DND-41 (cell line): ENCODE results near the gene FNBP1L.

Experiments
- ATAC-seq: fragments of 200-7000 bp; cut with Tn5 transposase; 3 replicates; pipeline ENCODE4 v1.9.1; 2021; ENCODE audit warnings: low read depth; ENCODE audit not compliant: insufficient read depth
- DNase-seq: peaks from one replicate; pipeline ENCODE4 v3.0.0-alpha.2; 2020
- H2AFZ ChIP-seq: 2 replicates; pipeline ENCODE4 v1.6.0; 2012; ENCODE audit warnings: low read depth, low read length
- H3K27ac ChIP-seq: 2 replicates; pipeline ENCODE4 v1.5.1; 2012; ENCODE audit warnings: low read length, inconsistent platforms
- H3K27me3 ChIP-seq: fragments of 200-600 bp; sonication (generic); 2 replicates; pipeline ENCODE4 v1.6.0; 2012; ENCODE audit warnings: low read length, mild to moderate bottlenecking, inconsistent platforms; ENCODE audit not compliant: insufficient read depth, poor library complexity
- H3K36me3 ChIP-seq: 2 replicates; pipeline ENCODE4 v1.5.1; 2012; ENCODE audit warnings: low read length, inconsistent platforms; ENCODE audit not compliant: insufficient read depth
- H3K4me1 ChIP-seq: 2 replicates; pipeline ENCODE4 v1.5.1; 2012; ENCODE audit warnings: mild to moderate bottlenecking, low read length; ENCODE audit not compliant: insufficient read depth
- H3K4me2 ChIP-seq: 2 replicates; pipeline ENCODE4 v1.6.0; 2012; ENCODE audit warnings: mild to moderate bottlenecking, moderate library complexity, low read length, inconsistent platforms; ENCODE audit not compliant: insufficient read depth
- H3K4me3 ChIP-seq, 2 experiments: fragments of 200-600 bp in 1 of 2; shearing (Covaris generic) in 1 of 2; 2 replicates each; pipeline ENCODE4 v1.5.1; 2012 to 2016; ENCODE audit warnings: inconsistent platforms in 2 of 2, low read length in 2 of 2, mild to moderate bottlenecking in 2 of 2, low read depth in 1 of 2, moderate library complexity in 1 of 2
- H3K79me2 ChIP-seq: 2 replicates; pipeline ENCODE4 v1.6.0; 2012; ENCODE audit warnings: low read length, inconsistent platforms; ENCODE audit not compliant: insufficient read depth
- H3K9ac ChIP-seq: 2 replicates; pipeline ENCODE4 v1.6.0; 2012; ENCODE audit warnings: low read depth, mild to moderate bottlenecking, inconsistent platforms, low read length, moderate library complexity
- H3K9me3 ChIP-seq: 2 replicates; pipeline ENCODE4 v1.5.1; 2012; ENCODE audit warnings: low read length, moderate library complexity, mild to moderate bottlenecking, inconsistent platforms; ENCODE audit not compliant: insufficient read depth, severe bottlenecking
- H4K20me1 ChIP-seq: 2 replicates; pipeline ENCODE4 v1.6.0; 2012; ENCODE audit warnings: low read length; ENCODE audit not compliant: insufficient read depth
- EZH2 ChIP-seq: IDR thresholded peaks from 3 replicates; pipeline ENCODE4 v1.6.1; 2012; ENCODE audit warnings: borderline replicate concordance, low read depth, mild to moderate bottlenecking, moderate library complexity, low read length, inconsistent platforms; ENCODE audit not compliant: severe bottlenecking
- TF ChIP-seq, protein P1 (sequence below): IDR thresholded peaks from 2 replicates; pipeline ENCODE4 v1.5.1; 2012; ENCODE audit warnings: borderline replicate concordance, low read length, moderate library complexity, mild to moderate bottlenecking; ENCODE audit not compliant: poor library complexity, severe bottlenecking; ENCODE audit errors: extremely low read depth

The FNBP1L gene

DNA sequence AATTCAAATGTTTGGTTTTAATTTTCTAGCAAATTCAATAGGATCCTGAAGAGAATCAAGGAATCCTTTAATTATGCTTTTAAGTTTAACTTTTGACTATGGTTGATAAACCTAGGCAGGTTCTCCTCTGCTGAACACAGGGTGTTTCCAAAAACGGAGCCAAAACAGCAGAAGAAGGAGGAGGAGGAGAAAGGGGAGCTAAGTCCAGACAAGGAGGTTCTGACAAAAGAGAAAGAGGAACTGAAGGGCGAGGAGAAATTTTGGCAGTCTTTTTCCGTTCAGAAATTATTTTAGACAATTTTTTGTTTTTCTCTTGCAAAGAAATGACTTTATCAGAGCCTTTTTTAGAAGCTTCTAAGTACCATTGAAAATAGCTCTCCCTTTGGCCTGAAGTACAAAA, 33.2 kb upstream of the FNBP1L start:
- H3K27me3 ChIP-seq, result no peaks in the 10 kb centered on the region
- no peak overlapping the region for H3K4me3 ChIP-seq
- no peaks in the 10 kb centered on the region for H4K20me1 ChIP-seq
- H3K9ac ChIP-seq, result no peak overlapping the region
- no peaks in the 10 kb centered on the region for H3K79me2 ChIP-seq
- no peak overlapping the region for H3K27ac ChIP-seq
- ATAC-seq, result no peak
- no peak for DNase-seq
- H3K36me3 ChIP-seq, result no peaks in the 10 kb centered on the region
- no peaks in the 10 kb centered on the region for H3K4me1 ChIP-seq
- no peak overlapping the region for H3K4me2 ChIP-seq
- H3K9me3 ChIP-seq, result no peaks in the 10 kb centered on the region
- TF ChIP-seq, protein P1, sequence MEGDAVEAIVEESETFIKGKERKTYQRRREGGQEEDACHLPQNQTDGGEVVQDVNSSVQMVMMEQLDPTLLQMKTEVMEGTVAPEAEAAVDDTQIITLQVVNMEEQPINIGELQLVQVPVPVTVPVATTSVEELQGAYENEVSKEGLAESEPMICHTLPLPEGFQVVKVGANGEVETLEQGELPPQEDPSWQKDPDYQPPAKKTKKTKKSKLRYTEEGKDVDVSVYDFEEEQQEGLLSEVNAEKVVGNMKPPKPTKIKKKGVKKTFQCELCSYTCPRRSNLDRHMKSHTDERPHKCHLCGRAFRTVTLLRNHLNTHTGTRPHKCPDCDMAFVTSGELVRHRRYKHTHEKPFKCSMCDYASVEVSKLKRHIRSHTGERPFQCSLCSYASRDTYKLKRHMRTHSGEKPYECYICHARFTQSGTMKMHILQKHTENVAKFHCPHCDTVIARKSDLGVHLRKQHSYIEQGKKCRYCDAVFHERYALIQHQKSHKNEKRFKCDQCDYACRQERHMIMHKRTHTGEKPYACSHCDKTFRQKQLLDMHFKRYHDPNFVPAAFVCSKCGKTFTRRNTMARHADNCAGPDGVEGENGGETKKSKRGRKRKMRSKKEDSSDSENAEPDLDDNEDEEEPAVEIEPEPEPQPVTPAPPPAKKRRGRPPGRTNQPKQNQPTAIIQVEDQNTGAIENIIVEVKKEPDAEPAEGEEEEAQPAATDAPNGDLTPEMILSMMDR, result no peak
- no peak for TF ChIP-seq EZH2
- no peak overlapping the region for H2AFZ ChIP-seq

DNA sequence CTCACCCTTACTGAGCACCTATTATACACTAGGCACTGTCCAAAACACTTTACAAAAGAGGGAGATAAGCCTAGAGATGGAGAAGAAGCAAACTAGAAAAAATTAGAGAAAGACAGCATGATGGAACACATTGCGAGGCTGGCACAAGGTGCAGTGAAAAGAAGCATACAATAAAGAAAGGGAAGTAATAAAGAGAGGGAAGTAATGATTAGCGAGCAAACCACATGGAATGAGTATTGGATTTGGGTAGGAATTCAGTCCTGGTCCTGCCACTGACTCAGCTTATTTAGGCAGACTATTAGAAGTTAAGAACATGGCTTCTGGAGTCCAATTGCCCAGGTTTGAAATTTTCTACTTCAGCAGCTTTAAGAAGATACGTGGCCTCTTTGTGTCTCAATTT, 32.6 kb upstream of the FNBP1L start:
- Histone ChIP-seq H4K20me1 (no peaks in the 10 kb centered on the region), H3K79me2 (no peaks in the 10 kb centered on the region), H3K27me3 (no peaks in the 10 kb centered on the region), H3K36me3 (no peaks in the 10 kb centered on the region), H3K9ac (no peak overlapping the region), H3K9me3 (no peaks in the 10 kb centered on the region), H2AFZ (no peak overlapping the region), H3K4me2 (no peak overlapping the region), H3K27ac (no peak overlapping the region), H3K4me3 (no peak overlapping the region), H3K4me1 (no peaks in the 10 kb centered on the region)
- no peak for ATAC-seq
- no peak for TF ChIP-seq EZH2
- TF ChIP-seq, protein P1, result no peak
- DNase-seq, result no peak

DNA sequence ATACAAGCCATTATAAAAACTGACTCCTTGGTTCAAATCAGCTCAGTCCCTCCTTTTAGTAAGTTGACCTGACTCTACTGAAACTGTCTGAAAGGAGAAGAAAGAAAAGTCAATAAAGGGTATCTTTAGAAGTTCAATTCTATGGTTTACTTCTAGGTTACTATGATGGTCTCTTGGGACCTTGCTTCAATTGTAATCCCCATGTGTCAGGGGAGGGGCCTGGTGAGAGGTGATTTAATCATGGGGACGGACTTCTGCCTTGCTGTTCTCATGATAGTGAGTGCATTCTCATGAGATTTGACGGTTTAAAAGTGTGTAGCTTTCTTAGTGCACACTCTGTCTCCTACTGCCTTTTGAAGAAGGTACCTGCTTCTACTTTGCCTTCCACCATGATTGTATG, 31.7 kb upstream of the FNBP1L start:
- no peak overlapping the region for H3K4me3 ChIP-seq
- H3K9me3 ChIP-seq, result no peaks in the 10 kb centered on the region
- no peaks in the 10 kb centered on the region for H3K27me3 ChIP-seq
- no peaks in the 10 kb centered on the region for H3K4me1 ChIP-seq
- H3K36me3 ChIP-seq, result no peaks in the 10 kb centered on the region
- no peaks in the 10 kb centered on the region for H4K20me1 ChIP-seq
- H3K4me2 ChIP-seq, result no peak overlapping the region
- DNase-seq, result no peak
- H3K79me2 ChIP-seq, result no peaks in the 10 kb centered on the region
- ATAC-seq, result no peak
- no peak overlapping the region for H2AFZ ChIP-seq
- no peak for TF ChIP-seq EZH2
- TF ChIP-seq, protein P1, result no peak
- no peak overlapping the region for H3K9ac ChIP-seq
- no peak overlapping the region for H3K27ac ChIP-seq

DNA sequence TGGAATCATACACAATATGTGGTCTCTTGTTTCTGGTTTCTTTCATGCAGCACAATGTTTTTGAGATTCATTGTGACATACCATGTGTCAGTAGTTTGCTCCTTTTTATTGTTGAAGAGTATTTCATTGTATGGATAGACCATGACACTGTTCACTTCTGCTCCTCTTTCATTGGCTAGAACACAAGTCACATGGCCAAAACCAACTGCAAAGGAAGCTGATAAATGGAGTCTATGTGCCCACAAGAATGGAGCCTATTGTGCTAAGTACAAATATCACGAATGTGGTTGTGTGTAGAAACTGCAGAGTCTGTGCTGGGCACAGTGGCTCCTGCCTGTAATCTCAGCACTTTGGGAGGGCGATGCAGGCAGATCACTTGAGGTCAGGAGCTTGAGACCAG, 28.6 kb upstream of the FNBP1L start:
- Histone ChIP-seq H3K79me2 (no peaks in the 10 kb centered on the region), H3K4me1 (no peaks in the 10 kb centered on the region), H3K27me3 (no peaks in the 10 kb centered on the region), H3K4me3 (no peak overlapping the region), H3K9me3 (no peaks in the 10 kb centered on the region), H2AFZ (no peak overlapping the region), H4K20me1 (no peaks in the 10 kb centered on the region), H3K4me2 (no peak overlapping the region), H3K9ac (no peak overlapping the region), H3K36me3 (no peaks in the 10 kb centered on the region), H3K27ac (no peak overlapping the region)
- ATAC-seq, result no peak
- TF ChIP-seq, protein P1, result no peak
- TF ChIP-seq EZH2, result no peak
- no peak for DNase-seq
